Suppressor macrophage (primary cell): Measurements from ENCODE around the gene CAPS2.

Experiments used
- DNase-seq, 4 experiments: peaks; one replicate each; pipeline ENCODE4 v3.0.0-alpha.2; 2020 to 2022

CAPS2 gene

DNA sequence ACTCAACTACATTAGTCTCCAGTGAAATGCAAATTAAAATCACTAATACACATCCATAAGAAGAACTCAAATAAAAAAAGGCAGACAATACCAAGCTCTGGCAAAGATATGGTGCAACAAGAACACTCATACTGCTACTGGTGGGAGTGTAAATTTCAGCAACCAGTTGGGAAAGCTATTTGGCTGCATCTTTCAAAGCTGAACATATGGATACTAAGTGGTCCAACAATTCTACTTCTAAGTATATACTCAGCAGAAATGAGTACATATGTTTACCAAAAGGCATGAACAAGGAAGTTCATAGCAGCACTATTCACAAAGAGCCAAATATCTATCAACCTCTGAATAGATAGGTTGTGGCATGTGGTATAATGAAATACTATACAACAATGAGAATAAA lies 27.3 kb downstream of the CAPS2 start:
- no peak for DNase-seq

DNA sequence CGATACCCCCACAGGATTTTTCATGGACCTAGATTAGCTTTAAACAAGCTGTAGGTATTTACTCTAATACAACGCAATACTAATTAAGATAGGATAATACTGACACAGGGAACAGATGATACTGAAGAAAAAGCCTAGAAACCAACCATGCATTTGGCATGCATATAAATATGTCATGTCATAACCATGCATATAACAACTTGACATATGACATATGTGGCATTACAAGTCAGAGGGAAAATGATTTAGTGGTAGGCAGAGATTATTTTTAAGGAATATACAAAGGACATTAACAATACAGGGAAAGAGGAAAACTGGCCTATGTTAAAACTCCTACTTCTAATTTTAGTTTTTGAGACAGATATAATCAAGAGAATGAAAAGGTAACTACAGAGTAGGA lies 27.9 kb downstream of the CAPS2 start:
- no peak for DNase-seq

- no peak for DNase-seq
These were observed 35.3 kb downstream of the CAPS2 start for GRCh38 chr12:75294797-75295196.

DNA sequence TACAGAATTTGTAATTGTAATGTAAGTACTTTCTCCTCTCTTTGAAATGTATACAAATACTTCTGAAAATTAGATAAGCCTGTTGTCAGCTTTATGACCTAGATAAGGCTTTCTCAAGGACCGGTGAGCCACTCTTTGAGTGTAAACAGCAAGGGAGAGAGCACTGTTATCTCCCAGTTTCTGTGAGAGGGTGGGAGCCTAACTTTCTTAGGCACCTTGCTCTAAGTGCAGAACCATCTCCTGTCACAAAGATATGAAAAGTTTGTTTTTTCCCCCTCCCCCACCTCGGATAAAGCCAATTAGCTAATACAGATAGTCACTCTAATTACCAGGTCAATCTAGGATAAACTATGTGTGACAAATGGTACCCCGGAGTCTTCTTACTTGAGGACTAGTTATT lies 35.8 kb downstream of the CAPS2 start:
- no peak for DNase-seq

DNA sequence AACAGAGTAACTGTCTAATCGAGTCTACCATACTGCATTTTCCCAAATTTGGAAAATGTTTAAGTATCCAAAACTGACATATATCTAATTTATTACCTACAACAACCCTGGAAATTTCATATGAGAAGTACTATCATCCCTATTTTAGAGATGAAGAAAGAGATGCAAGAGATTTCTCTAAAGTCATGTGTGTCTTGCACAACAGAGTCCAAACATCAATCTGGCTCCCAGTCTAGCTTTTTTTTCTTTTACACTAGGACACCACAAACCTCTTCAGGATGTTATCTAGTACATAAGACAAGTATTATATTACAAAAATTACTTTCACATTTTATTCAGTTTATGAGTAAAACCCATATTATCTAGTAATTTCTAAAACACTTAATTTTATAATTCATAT lies 39.1 kb downstream of the CAPS2 start:
- peak in 1 of 4 experiments; percentile 1 for DNase-seq

- no peak for DNase-seq
These were observed 40.4 kb downstream of the CAPS2 start for GRCh38 chr12:75289753-75290152.

DNA sequence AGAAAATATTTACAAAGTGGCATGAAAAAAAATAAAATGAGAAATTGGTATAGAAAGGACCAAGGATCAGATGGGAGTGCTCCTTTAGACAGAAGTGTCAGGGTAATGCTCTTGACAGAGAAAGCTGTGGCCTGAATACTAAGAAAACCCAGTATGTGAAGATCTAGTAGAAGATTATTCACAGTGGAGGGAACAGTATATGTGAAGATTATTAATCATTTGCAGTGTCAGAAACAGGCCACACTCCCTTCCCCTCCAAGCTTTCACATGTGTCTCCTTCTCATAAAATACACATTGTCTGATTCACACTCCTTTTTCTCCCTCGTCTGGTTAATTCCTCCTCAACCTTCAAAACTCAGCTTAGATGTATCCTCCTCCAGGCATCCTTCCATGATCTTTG lies 41.3 kb downstream of the CAPS2 start:
- DNase-seq: no peak

DNA sequence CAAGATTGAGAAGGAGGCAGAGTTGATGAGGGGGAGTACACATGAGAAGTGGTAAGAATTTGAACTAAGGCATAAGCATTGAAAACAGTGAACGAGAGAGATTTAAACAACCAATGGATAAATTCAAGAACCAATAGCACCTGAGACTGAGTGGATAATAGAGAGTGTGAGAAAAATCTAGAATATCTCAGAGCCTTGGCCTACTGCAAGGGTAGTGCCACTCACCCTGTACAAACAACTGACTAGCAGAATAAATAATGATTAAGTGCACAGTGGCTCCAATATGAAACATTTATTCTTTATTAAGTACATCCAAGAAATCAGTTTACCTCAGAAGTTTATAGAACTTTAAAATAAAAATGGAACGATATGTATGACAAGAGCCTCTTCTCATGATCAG lies 54.4 kb downstream of the CAPS2 start:
- no peak for DNase-seq

DNA sequence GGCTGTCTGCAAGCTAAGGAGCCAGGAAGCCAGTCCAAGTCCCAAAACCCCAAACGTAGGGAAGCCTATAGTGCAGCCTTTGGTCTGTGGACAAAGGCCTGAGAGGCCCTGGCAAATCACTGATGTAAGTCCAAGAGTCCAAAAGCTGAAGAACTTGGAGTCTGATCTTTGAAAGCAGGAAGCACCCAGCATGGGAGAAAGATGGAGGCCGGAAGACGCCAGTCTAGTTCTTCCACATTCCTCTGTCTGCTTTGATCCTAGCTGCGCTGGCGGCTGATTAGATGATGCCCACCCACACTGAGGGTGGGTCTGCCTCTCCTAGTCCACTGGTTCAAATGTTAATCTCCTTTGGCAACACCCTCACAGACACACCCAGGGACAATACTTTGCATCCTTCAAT lies 58.5 kb downstream of the CAPS2 start:
- DNase-seq: no peak

DNA sequence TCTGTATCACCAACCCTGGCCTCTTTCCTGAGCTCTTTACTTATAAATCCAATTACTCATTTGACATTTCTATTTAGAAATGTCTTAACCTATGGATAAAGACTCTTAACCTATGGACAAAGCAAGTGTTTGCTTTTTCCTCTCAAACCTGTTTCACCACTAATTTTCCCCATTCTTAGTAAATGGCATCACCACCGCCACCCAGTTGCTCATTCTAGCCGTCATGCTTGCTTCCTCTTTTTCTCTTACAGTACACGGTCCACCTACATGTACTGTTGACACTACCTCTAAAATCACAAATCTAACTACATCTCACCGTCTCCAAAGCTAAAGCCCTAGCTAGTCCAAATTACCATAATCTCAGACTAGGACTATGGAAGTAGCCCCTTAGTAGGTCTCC lies 60.0 kb downstream of the CAPS2 start:
- peak in 2 of 4 experiments; percentile 1 to 2 for DNase-seq

DNA sequence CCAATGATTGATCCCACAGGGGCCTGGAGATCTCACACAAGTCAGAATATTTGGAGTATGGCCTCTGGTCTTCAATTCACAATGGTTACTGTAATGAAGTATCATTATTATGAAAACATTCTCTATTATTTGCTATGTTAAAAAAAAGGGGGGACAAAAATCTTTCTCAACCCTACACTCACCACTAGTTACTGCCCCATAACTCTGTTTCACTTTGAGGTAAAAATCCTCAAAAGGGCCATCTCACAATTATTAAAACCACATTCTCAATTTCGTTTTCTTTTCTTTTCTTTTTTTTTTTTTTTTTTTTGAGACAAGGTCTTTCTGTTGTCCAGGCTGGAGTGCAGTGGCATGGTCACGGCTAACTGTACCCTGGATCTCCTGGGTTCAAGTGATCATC lies 60.9 kb downstream of the CAPS2 start:
- DNase-seq: no peak

DNA sequence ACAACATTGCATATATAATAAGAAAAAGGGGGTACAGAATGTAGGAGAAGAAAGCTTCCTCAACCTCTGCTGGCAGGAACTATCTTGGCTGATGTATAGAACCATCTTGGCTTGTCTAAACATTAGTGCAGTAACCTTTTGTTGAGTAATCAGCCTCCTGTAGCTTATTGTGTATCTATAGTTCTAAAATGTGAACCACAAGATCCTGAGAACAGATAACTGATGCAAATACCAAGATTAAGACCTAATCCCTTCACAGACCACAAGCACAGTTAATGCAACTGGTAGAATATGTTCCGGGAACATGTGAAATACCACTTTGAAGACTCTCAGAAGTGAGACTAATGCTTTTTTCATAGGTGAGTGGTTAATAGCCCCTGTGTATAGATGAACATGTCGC lies 69.8 kb downstream of the CAPS2 start:
- no peak for DNase-seq

- no peak for DNase-seq
These were observed 71.0 kb downstream of the CAPS2 start for GRCh38 chr12:75259143-75259542.

- DNase-seq: no peak
These were observed 72.6 kb downstream of the CAPS2 start for GRCh38 chr12:75257510-75257909.

GRCh38 chr12:75245108-75245507 lies 85.0 kb downstream of the CAPS2 start:
- no peak for DNase-seq

DNA sequence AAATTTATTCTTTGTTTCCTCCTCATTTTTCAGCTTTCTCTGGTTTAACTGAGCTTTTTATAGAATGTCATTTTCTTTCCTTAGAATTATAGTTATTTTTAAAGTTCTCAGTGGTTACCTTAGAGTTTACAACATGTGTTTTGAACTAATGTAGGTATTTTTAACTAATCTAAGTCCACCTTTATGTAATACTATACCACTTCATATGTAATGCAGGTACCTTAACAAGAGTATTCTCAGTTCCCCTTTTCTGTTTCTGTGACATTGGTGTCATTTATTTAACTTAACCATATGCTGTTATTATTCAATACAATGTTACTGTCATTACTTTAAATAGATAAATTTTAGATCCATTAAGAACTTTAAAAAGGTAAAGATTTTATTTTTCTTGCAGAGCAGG lies 90.1 kb downstream of the CAPS2 start:
- no peak for DNase-seq

GRCh38 chr12:75236206-75236605 lies 93.9 kb downstream of the CAPS2 start:
- no peak for DNase-seq

DNA sequence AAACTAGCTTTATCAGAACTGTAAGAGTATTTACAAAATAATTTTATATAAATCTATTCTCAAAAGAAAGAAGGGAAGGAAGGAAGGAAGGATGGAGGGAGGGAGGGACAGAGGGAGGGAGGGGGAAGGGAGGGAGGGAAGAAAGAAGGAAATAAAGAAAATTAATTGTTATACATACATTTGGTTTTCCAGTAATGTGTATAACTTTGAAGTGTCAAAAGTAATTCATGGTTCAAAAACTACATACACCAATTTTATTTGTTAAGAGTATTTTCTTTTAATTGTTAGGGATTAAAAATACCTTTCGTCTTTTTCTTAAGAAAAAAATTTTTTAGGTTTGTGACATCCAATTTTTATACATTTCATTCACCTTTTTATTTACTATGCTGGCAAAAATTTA lies 103.0 kb downstream of the CAPS2 start:
- no peak for DNase-seq
